Natural killer cell (primary cell): ENCODE measurements around the gene EMC1. TPM values are rescaled to one million over a fixed set of nuclear protein-coding genes. Genes with fewer than 3 reads are reported as not detected.
"Not testable (repeated sequence)": the region's sequence is repeated elsewhere in the genome, so short reads cannot be mapped to it uniquely, and the experiment has no call there.

Source experiments
- ATAC-seq, 3 donors: fragments of 150-1000 bp in 2 of 3; fragments of 200-7000 bp in 1 of 3; cut with Tn5 transposase; 1 replicate in 1 of 3; 2 replicates in 2 of 3; pipeline ENCODE4 v1.10.0; 2021; ENCODE audit warnings: mild to moderate bottlenecking in 2 of 3, moderate library complexity in 2 of 3
- DNase-seq, 2 donors: peaks; one replicate each; pipeline versions ENCODE4 v3.0.0 to v3.0.0-alpha.2; 2013 to 2021; ENCODE audit warnings: mixed read lengths in 1 of 2
- H3K27ac ChIP-seq: one replicate; pipeline ENCODE4 v1.5.1; 2013; ENCODE audit warnings: mild to moderate bottlenecking, low read length
- H3K27me3 ChIP-seq: one replicate; pipeline ENCODE4 v1.6.1; 2013; ENCODE audit warnings: low read length; ENCODE audit not compliant: control insufficient read depth, insufficient read depth
- H3K36me3 ChIP-seq: one replicate; pipeline ENCODE4 v1.6.1; 2013; ENCODE audit warnings: low read length; ENCODE audit not compliant: control insufficient read depth, insufficient read depth
- H3K4me1 ChIP-seq: one replicate; pipeline ENCODE4 v1.6.1; 2013; ENCODE audit warnings: low read length; ENCODE audit not compliant: control insufficient read depth, insufficient read depth
- H3K4me3 ChIP-seq: one replicate; pipeline ENCODE4 v1.5.1; 2013; ENCODE audit warnings: low read length
- H3K9me3 ChIP-seq: one replicate; pipeline ENCODE4 v1.6.1; 2013; ENCODE audit warnings: low read length; ENCODE audit not compliant: control insufficient read depth, insufficient read depth
- H3K27ac Mint-ChIP-seq, 2 donors: one replicate each; pipeline ENCODE4 v1.8.0; 2022; ENCODE audit warnings: mild to moderate bottlenecking in 2 of 2, mixed read lengths in 2 of 2, moderate library complexity in 1 of 2
- H3K27me3 Mint-ChIP-seq, 2 donors: one replicate each; pipeline ENCODE4 v1.8.0; 2022; ENCODE audit warnings: low read depth in 2 of 2, mixed read lengths in 2 of 2
- H3K36me3 Mint-ChIP-seq: one replicate; pipeline ENCODE4 v1.8.0; 2022; ENCODE audit warnings: mixed read lengths
- H3K4me1 Mint-ChIP-seq, 2 donors: one replicate each; pipeline ENCODE4 v1.8.0; 2022; ENCODE audit warnings: mixed read lengths in 2 of 2
- H3K4me3 Mint-ChIP-seq: one replicate; pipeline ENCODE4 v1.8.0; 2022; ENCODE audit warnings: mild to moderate bottlenecking, moderate library complexity, mixed read lengths
- H3K9me3 Mint-ChIP-seq, 2 donors: one replicate each; pipeline ENCODE4 v1.8.0; 2022; ENCODE audit warnings: mixed read lengths in 2 of 2
- WGBS: methylation state at CpG from one replicate; pipeline ENCODE4 v1.1.7; 2013; ENCODE audit warnings: missing lambda C conversion rate; ENCODE audit not compliant: insufficient coverage; 5-methylcytosine and 5-hydroxymethylcytosine counted together
- intact Hi-C: fragments of 100-400 bp; cut with micrococcal nuclease; formaldehyde crosslinking; loops from one replicate; pipeline ENCODE4 v1.14.2; 2022
- total RNA-seq, 4 donors: library from RNA; stranded (reverse); fragments of 120-200 nt in 1 of 4; gene quantifications; one replicate each; pipeline versions ENCODE4 v1.2.3 to v1.2.4, GENCODE V29; 2013 to 2022
- TF ChIP-seq, protein P1 (sequence below): fragments of 200-600 bp; IDR thresholded peaks from one replicate; pipeline ENCODE4 v1.8.0; 2022; ENCODE audit warnings: antibody characterized with exemption

Gene EMC1
- total RNA-seq, 3 donors from 2014 or later (not counting 1 experiment from before 2014, with no cell fraction given): 30.7 to 36.0 (median 33.5) TPM

DNA sequence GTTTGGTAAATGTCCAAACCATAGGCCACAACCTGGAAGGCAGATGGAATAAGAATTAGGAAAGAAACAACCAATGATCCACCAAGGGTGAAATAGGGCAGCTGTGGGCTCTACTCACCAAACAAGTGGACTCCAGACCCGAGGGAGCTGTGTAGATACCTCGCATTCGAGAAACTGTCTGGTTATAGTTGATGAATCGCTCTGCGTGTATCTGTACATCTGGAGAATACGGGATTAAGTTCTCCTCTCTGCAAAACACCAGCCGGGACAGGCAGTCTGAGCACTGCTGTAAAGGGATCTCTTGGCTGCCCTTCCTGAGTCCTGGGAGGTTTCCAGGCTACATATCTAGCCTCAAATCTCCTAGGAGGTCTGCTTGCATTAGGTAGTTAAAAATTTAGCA is 31.9 kb downstream of the EMC1 start:
- Histone ChIP-seq H3K4me3 (no peak overlapping the region), H3K27me3 (no peaks in the 10 kb centered on the region), H3K36me3 (peaks cover 64% of the 10 kb centered on the region), H3K27ac (no peak overlapping the region), H3K4me1 (no peaks in the 10 kb centered on the region), H3K9me3 (no peaks in the 10 kb centered on the region)
- intact Hi-C loops: no loop called here
- ATAC-seq (no peak), DNase-seq (no peak)
- H3K27me3 Mint-ChIP-seq: no peaks in the 10 kb centered on the region
- H3K36me3 Mint-ChIP-seq: peaks cover 33% of the 10 kb centered on the region
- TF ChIP-seq, protein P1, sequence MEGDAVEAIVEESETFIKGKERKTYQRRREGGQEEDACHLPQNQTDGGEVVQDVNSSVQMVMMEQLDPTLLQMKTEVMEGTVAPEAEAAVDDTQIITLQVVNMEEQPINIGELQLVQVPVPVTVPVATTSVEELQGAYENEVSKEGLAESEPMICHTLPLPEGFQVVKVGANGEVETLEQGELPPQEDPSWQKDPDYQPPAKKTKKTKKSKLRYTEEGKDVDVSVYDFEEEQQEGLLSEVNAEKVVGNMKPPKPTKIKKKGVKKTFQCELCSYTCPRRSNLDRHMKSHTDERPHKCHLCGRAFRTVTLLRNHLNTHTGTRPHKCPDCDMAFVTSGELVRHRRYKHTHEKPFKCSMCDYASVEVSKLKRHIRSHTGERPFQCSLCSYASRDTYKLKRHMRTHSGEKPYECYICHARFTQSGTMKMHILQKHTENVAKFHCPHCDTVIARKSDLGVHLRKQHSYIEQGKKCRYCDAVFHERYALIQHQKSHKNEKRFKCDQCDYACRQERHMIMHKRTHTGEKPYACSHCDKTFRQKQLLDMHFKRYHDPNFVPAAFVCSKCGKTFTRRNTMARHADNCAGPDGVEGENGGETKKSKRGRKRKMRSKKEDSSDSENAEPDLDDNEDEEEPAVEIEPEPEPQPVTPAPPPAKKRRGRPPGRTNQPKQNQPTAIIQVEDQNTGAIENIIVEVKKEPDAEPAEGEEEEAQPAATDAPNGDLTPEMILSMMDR: no peak
- H3K4me1 Mint-ChIP-seq: peaks cover 0 to 6% of the 10 kb centered on the region in 2 donors
- peak overlapping the region in 1 of 2 donors; percentile 29 for H3K27ac Mint-ChIP-seq
- 99% methylated on average over 7 of the region's 7 CpGs for WGBS
- no peak overlapping the region for H3K4me3 Mint-ChIP-seq
- no peaks in the 10 kb centered on the region for H3K9me3 Mint-ChIP-seq

DNA sequence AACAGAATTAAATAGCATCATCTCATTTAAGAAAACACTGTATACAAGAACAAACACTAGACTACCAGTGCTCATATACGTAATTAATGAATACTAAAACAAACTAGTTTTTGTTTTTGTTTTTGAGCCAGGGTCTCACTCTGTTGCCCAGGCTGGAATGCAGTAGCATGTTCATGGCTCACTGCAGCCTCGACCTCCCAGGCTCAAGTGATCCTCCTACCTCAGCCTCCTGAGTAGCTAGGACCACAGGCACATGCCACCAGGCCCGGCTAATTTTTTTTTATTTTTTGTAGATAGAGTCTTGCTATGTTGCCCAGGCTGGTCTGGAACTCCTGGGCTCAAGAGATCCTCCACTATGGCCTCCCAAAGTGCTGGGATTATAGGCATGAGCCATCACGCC is 34.7 kb downstream of the EMC1 start:
- H3K27ac Mint-ChIP-seq, ATAC-seq, H3K9me3 Mint-ChIP-seq, H3K4me1 ChIP-seq, H3K4me3 Mint-ChIP-seq, DNase-seq, H3K27me3 ChIP-seq, intact Hi-C loops, H3K27me3 Mint-ChIP-seq, H3K4me3 ChIP-seq, H3K27ac ChIP-seq, H3K9me3 ChIP-seq: not testable (repeated sequence)
- 97% methylated on average over 4 of the region's 4 CpGs for WGBS
- H3K36me3 ChIP-seq: peaks cover 50% of the 10 kb centered on the region
- H3K4me1 Mint-ChIP-seq: peaks cover 13 to 17% of the 10 kb centered on the region in 2 donors
- H3K36me3 Mint-ChIP-seq: peaks cover 21% of the 10 kb centered on the region

DNA sequence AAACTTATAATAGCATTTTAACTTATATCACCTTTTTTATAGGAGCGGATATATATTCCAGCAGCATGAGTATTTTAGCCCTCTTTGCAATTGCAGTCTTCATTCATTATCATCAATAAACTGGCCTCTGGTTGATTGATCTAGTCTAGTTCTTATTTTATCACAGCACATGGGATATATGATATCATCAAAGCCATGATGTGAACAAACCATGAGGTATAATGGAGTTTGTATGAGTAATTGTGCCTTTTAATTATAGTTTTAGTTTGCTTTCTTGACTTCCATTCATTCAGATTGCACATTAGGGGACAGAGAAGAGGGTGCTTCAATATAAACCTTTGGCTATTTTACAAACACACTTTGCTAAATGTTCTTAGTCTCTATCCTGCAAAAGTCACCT is 37.7 kb downstream of the EMC1 start:
- Histone ChIP-seq H3K36me3 (peaks cover 22% of the 10 kb centered on the region), H3K4me1 (peaks cover 8% of the 10 kb centered on the region), H3K27ac (no peak overlapping the region), H3K4me3 (no peak overlapping the region), H3K9me3 (no peaks in the 10 kb centered on the region), H3K27me3 (no peaks in the 10 kb centered on the region)
- DNase-seq (no peak), ATAC-seq (no peak)
- no peaks in the 10 kb centered on the region for H3K27me3 Mint-ChIP-seq
- no peaks in the 10 kb centered on the region for H3K9me3 Mint-ChIP-seq
- H3K27ac Mint-ChIP-seq: peak overlapping the region in 1 of 2 donors; percentile 7
- H3K36me3 Mint-ChIP-seq: peaks cover 2% of the 10 kb centered on the region
- peaks cover 37 to 39% of the 10 kb centered on the region in 2 donors for H3K4me1 Mint-ChIP-seq
- WGBS: 100% methylated on average over 1 of the region's 1 CpG
- intact Hi-C loops: no loop called here
- TF ChIP-seq, protein P1: no peak
- H3K4me3 Mint-ChIP-seq: no peak overlapping the region

DNA sequence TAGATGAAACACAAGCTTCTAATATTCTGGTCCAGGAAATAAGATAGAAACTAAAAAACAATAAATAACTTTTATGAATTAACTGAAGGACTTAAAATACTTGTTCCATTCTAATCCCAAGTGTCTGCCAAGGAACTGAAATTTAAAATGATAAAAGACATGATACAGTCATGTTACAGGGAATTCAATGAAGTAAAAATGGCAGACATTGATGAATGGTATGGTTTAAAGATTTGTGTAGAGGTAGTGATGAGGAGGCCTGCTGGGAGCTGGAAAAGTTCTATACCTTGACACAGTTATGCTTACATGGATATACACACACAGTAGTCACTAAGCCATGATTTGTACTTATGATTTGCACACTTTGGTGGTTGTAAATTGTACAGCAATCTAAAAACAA is 39.2 kb downstream of the EMC1 start:
- H3K4me3 Mint-ChIP-seq: peak overlapping the region; percentile 69
- intact Hi-C loops: no loop called here
- Histone ChIP-seq H3K27ac (no peak overlapping the region), H3K4me1 (peaks cover 8% of the 10 kb centered on the region), H3K4me3 (no peak overlapping the region), H3K27me3 (no peaks in the 10 kb centered on the region), H3K9me3 (no peaks in the 10 kb centered on the region), H3K36me3 (peaks cover 12% of the 10 kb centered on the region)
- ATAC-seq (no peak), DNase-seq (no peak)
- TF ChIP-seq, protein P1: no peak
- H3K36me3 Mint-ChIP-seq: no peaks in the 10 kb centered on the region
- H3K4me1 Mint-ChIP-seq: peaks cover 37 to 38% of the 10 kb centered on the region in 2 donors
- H3K9me3 Mint-ChIP-seq: no peaks in the 10 kb centered on the region
- peak overlapping the region; percentile 7 to 99 for H3K27ac Mint-ChIP-seq
- H3K27me3 Mint-ChIP-seq: no peaks in the 10 kb centered on the region
